22Rv1 (cell line): ENCODE data around the gene VSIG10.
A peak's percentile ranks its signal among the peaks of the same experiment; 100 is the strongest.

Experiments used
- H3K27ac ChIP-seq: fragments of 450-650 bp; 2 replicates; pipeline ENCODE4 v1.5.1; 2017
- CTCF ChIP-seq: fragments of 450-650 bp; IDR thresholded peaks from 2 replicates; pipeline ENCODE4 v1.5.1; 2017; ENCODE audit warnings: mild to moderate bottlenecking
- ZFX ChIP-seq: fragments of 450-650 bp; IDR thresholded peaks from 2 replicates; pipeline ENCODE4 v1.6.1; 2017; ENCODE audit warnings: antibody characterized with exemption, borderline replicate concordance

VSIG10 gene

GRCh38 chr12:118016424-118017264 lies 87.2 kb downstream of the VSIG10 start, which contains the start of gene RFC5:
RFC5 (plus strand) TSS chr12:118016703; CDS start chr12:118016828, 125 bp downstream.
- H3K27ac ChIP-seq = peak within 1 kb of the TSS; percentile 71
- TF ChIP-seq CTCF (no peak), ZFX (no peak)

GRCh38 chr12:118015944-118016343 lies 87.9 kb downstream of the VSIG10 start:
- TF ChIP-seq ZFX (no peak), CTCF (no peak)
- no peak overlapping the region for H3K27ac ChIP-seq

- TF ChIP-seq CTCF = no peak
- no peak for TF ChIP-seq ZFX
- H3K27ac ChIP-seq = no peak overlapping the region
These were observed 88.5 kb downstream of the VSIG10 start for GRCh38 chr12:118015306-118015705.
